ENCODE data around the gene PRR13.

PRR13 gene

GRCh38 chr12:53493610-53494391 lies 52.3 kb downstream of the PRR13 start:
- no peak overlapping the region for H3K27ac ChIP-seq (ENCODE audit: low read depth, low read length)

More at GRCh38 chr12:53493610-53494391, 52.3 kb downstream of the PRR13 start:
- no peaks in the 10 kb centered on the region for H3K9me3 ChIP-seq (ENCODE audit: insufficient read depth, low read length)
- no peaks in the 10 kb centered on the region for H3K36me3 ChIP-seq (ENCODE audit: low read length)
- peak overlapping the region; percentile 45 for H2AFZ ChIP-seq (ENCODE audit: low read depth, low read length, severe bottlenecking)
- no peaks in the 10 kb centered on the region for H3K9me2 ChIP-seq (replicated peaks; ENCODE audit: insufficient read depth, low read length)
- TF ChIP-seq EZH2phosphoT487 (conservative IDR thresholded peaks at IDR 0.05; ENCODE audit: low read length), result no peak
- TF ChIP-seq CTCF (IDR thresholded peaks at IDR 0.05; ENCODE audit: insufficient read depth, low read length, poor library complexity, severe bottlenecking), result no peak
- H3K9ac ChIP-seq (ENCODE audit: low read length), result peak overlapping the region; percentile 59
- H3K27me3 ChIP-seq (ENCODE audit: low read length), result no peaks in the 10 kb centered on the region
- peak overlapping the region; percentile 56 for H3K4me3 ChIP-seq (ENCODE audit: insufficient read depth, low read length, poor library complexity, severe bottlenecking)
- no peaks in the 10 kb centered on the region for H3K79me2 ChIP-seq (ENCODE audit: insufficient read depth, low read length)
- H3K4me2 ChIP-seq (ENCODE audit: low read depth, low read length, poor library complexity, severe bottlenecking), result peak overlapping the region; percentile 69
- H3F3A ChIP-seq (ENCODE audit: insufficient read depth), result peaks cover 4% of the 10 kb centered on the region; the same call in 1 of the 2 replicates
- H4K20me1 ChIP-seq (ENCODE audit: low read depth, low read length), result no peaks in the 10 kb centered on the region
